T-helper 1 cell treated with Interleukin-12 subunit alpha and Interleukin-12 subunit beta and Interleukin-4 antibody, amounts not matched to agents 30 μg/mL and 1 μg/mL, for 36 hours (primary cell): ENCODE results near the gene RMRP.

Source experiments
- H3K27ac Mint-ChIP-seq: one replicate; pipeline ENCODE4 v1.8.0; 2021; ENCODE audit warnings: mild to moderate bottlenecking, mixed read lengths
- H3K27me3 Mint-ChIP-seq: one replicate; pipeline ENCODE4 v1.8.0; 2021; ENCODE audit warnings: low read depth, mixed read lengths
- H3K36me3 Mint-ChIP-seq: one replicate; pipeline ENCODE4 v1.8.0; 2021; ENCODE audit warnings: low read depth, mixed read lengths
- H3K4me1 Mint-ChIP-seq: one replicate; pipeline ENCODE4 v1.8.0; 2021; ENCODE audit warnings: low read depth, mixed read lengths
- H3K4me3 Mint-ChIP-seq: one replicate; pipeline ENCODE4 v1.8.0; 2021; ENCODE audit warnings: mild to moderate bottlenecking, moderate library complexity, mixed read lengths
- H3K9me3 Mint-ChIP-seq: one replicate; pipeline ENCODE4 v1.8.0; 2021; ENCODE audit warnings: mixed read lengths

The RMRP gene

GRCh38 chr9:35690614-35691333 lies 33.0 kb upstream of the RMRP start:
- peaks cover 16% of the 10 kb centered on the region for H3K4me1 Mint-ChIP-seq
- peak overlapping the region; percentile 41 for H3K27ac Mint-ChIP-seq
- H3K27me3 Mint-ChIP-seq: no peaks in the 10 kb centered on the region
- H3K36me3 Mint-ChIP-seq: no peaks in the 10 kb centered on the region
- H3K9me3 Mint-ChIP-seq: no peaks in the 10 kb centered on the region
- H3K4me3 Mint-ChIP-seq: peak overlapping the region; percentile 79

GRCh38 chr9:35690294-35690613 lies 32.4 kb upstream of the RMRP start:
- no peaks in the 10 kb centered on the region for H3K27me3 Mint-ChIP-seq
- H3K4me1 Mint-ChIP-seq: peaks cover 16% of the 10 kb centered on the region
- H3K9me3 Mint-ChIP-seq: no peaks in the 10 kb centered on the region
- no peaks in the 10 kb centered on the region for H3K36me3 Mint-ChIP-seq
- H3K4me3 Mint-ChIP-seq: peak overlapping the region; percentile 69
- no peak overlapping the region for H3K27ac Mint-ChIP-seq

- no peaks in the 10 kb centered on the region for H3K27me3 Mint-ChIP-seq
- H3K4me1 Mint-ChIP-seq: peaks cover 16% of the 10 kb centered on the region
- no peaks in the 10 kb centered on the region for H3K36me3 Mint-ChIP-seq
- peak within 1 kb of the TSS; percentile 81 for H3K4me3 Mint-ChIP-seq
- H3K27ac Mint-ChIP-seq: peak within 1 kb of the TSS; percentile 55
- H3K9me3 Mint-ChIP-seq: no peaks in the 10 kb centered on the region
Observed at GRCh38 chr9:35689542-35690293, 31.9 kb upstream of the RMRP start, which contains the start of gene TPM2. Gene TPM2, minus strand, starts transcription at chr9:35689925. Its CDS starts 108 bp downstream, at chr9:35689817.

- H3K27ac Mint-ChIP-seq: peak overlapping the region; percentile 55
- H3K4me1 Mint-ChIP-seq: peaks cover 16% of the 10 kb centered on the region
- no peaks in the 10 kb centered on the region for H3K27me3 Mint-ChIP-seq
- no peaks in the 10 kb centered on the region for H3K9me3 Mint-ChIP-seq
- H3K36me3 Mint-ChIP-seq: no peaks in the 10 kb centered on the region
- H3K4me3 Mint-ChIP-seq: peak overlapping the region; percentile 81
Observed at GRCh38 chr9:35688558-35689541, 31.0 kb upstream of the RMRP start.

- no peaks in the 10 kb centered on the region for H3K27me3 Mint-ChIP-seq
- H3K9me3 Mint-ChIP-seq: no peaks in the 10 kb centered on the region
- H3K36me3 Mint-ChIP-seq: no peaks in the 10 kb centered on the region
- H3K4me3 Mint-ChIP-seq: no peak overlapping the region
- H3K27ac Mint-ChIP-seq: no peak overlapping the region
- peaks cover 16% of the 10 kb centered on the region for H3K4me1 Mint-ChIP-seq
Observed at GRCh38 chr9:35687972-35688557, 30.2 kb upstream of the RMRP start.

GRCh38 chr9:35687306-35687705 lies 29.5 kb upstream of the RMRP start:
- Mint-ChIP-seq H3K4me1 (peaks cover 16% of the 10 kb centered on the region), H3K9me3 (no peaks in the 10 kb centered on the region), H3K27me3 (no peaks in the 10 kb centered on the region), H3K4me3 (no peak overlapping the region), H3K36me3 (no peaks in the 10 kb centered on the region), H3K27ac (no peak overlapping the region)

- Mint-ChIP-seq H3K9me3 (no peaks in the 10 kb centered on the region), H3K4me1 (peaks cover 16% of the 10 kb centered on the region), H3K36me3 (no peaks in the 10 kb centered on the region), H3K27ac (no peak overlapping the region), H3K4me3 (no peak overlapping the region), H3K27me3 (no peaks in the 10 kb centered on the region)
Observed at GRCh38 chr9:35686222-35687203, 28.7 kb upstream of the RMRP start.

GRCh38 chr9:35685506-35685905 lies 27.7 kb upstream of the RMRP start:
- Mint-ChIP-seq H3K4me3 (no peak overlapping the region), H3K27ac (no peak overlapping the region), H3K27me3 (no peaks in the 10 kb centered on the region), H3K9me3 (no peaks in the 10 kb centered on the region), H3K4me1 (peaks cover 11% of the 10 kb centered on the region), H3K36me3 (no peaks in the 10 kb centered on the region)

- no peak overlapping the region for H3K4me3 Mint-ChIP-seq
- H3K4me1 Mint-ChIP-seq: peaks cover 11% of the 10 kb centered on the region
- H3K9me3 Mint-ChIP-seq: no peaks in the 10 kb centered on the region
- H3K36me3 Mint-ChIP-seq: no peaks in the 10 kb centered on the region
- H3K27me3 Mint-ChIP-seq: no peaks in the 10 kb centered on the region
- no peak overlapping the region for H3K27ac Mint-ChIP-seq
Observed at GRCh38 chr9:35684921-35685320, 27.1 kb upstream of the RMRP start.

- peaks cover 3% of the 10 kb centered on the region for H3K4me1 Mint-ChIP-seq
- H3K4me3 Mint-ChIP-seq: no peak overlapping the region
- peaks cover 4% of the 10 kb centered on the region for H3K27me3 Mint-ChIP-seq
- H3K36me3 Mint-ChIP-seq: no peaks in the 10 kb centered on the region
- H3K27ac Mint-ChIP-seq: no peak overlapping the region
- no peaks in the 10 kb centered on the region for H3K9me3 Mint-ChIP-seq
Observed at GRCh38 chr9:35683323-35683722, 25.5 kb upstream of the RMRP start.

GRCh38 chr9:35682520-35683315 lies 24.9 kb upstream of the RMRP start:
- H3K27ac Mint-ChIP-seq: no peak overlapping the region
- H3K4me1 Mint-ChIP-seq: peaks cover 2% of the 10 kb centered on the region
- H3K27me3 Mint-ChIP-seq: peaks cover 4% of the 10 kb centered on the region
- H3K9me3 Mint-ChIP-seq: no peaks in the 10 kb centered on the region
- no peak overlapping the region for H3K4me3 Mint-ChIP-seq
- H3K36me3 Mint-ChIP-seq: no peaks in the 10 kb centered on the region

- peaks cover 11% of the 10 kb centered on the region for H3K27me3 Mint-ChIP-seq
- no peak overlapping the region for H3K4me3 Mint-ChIP-seq
- H3K27ac Mint-ChIP-seq: no peak overlapping the region
- no peaks in the 10 kb centered on the region for H3K4me1 Mint-ChIP-seq
- no peaks in the 10 kb centered on the region for H3K36me3 Mint-ChIP-seq
- no peaks in the 10 kb centered on the region for H3K9me3 Mint-ChIP-seq
Observed at GRCh38 chr9:35682051-35682450, 24.2 kb upstream of the RMRP start.
